ENCODE measurements around the gene TRIP12. TPM values are rescaled to one million over a fixed set of nuclear protein-coding genes. Genes with fewer than 3 reads are reported as not detected.
"Not testable (repeated sequence)": the region's sequence is repeated elsewhere in the genome, so short reads cannot be mapped to it uniquely, and the experiment has no call there.

The TRIP12 gene
- total and polyA plus RNA-seq, 2 of the 8 experiments (the other 6 are each of a cell fraction or from before 2014, with no cell fraction given): 23.1 to 174 TPM

GRCh38 chr2:229742691-229743090 is 179.1 kb downstream of the TRIP12 start:
- H4K5ac ChIP-seq (ENCODE audit: insufficient read length, low read depth, low read length); H3K4me2 ChIP-seq (ENCODE audit: insufficient read depth in 1 of 2, low read depth in 2 of 2, low read length in 2 of 2); H2AFZ ChIP-seq (ENCODE audit: low read length); H2BK20ac ChIP-seq (ENCODE audit: low read length); H3K27me3 ChIP-seq (replicated peaks in 1 of 4; ENCODE audit: control insufficient read depth in 3 of 4, extremely low read depth in 1 of 4, insufficient read depth in 3 of 4, low read length in 3 of 4); H3K18ac ChIP-seq (ENCODE audit: extremely low read depth, low read length); H3K79me1 ChIP-seq (ENCODE audit: low read depth, low read length); CTCF ChIA-PET (ENCODE audit: partially characterized antibody); H3K14ac ChIP-seq (ENCODE audit: insufficient read length); H3K36me3 ChIP-seq (ENCODE audit: control insufficient read depth in 2 of 4, insufficient read depth in 4 of 4, low read length in 3 of 4); H3K23ac ChIP-seq (ENCODE audit: insufficient read length); H2BK15ac ChIP-seq (ENCODE audit: low read length); H3K23me2 ChIP-seq (ENCODE audit: low read depth, low read length); H3K4ac ChIP-seq (replicated peaks; ENCODE audit: insufficient read length, low read depth, low read length); H3K9ac ChIP-seq (replicated peaks in 1 of 4; ENCODE audit: extremely low read depth in 1 of 4, low read depth in 3 of 4, low read length in 3 of 4); FAIRE-seq; POLR2A ChIA-PET (ENCODE audit: partially characterized antibody); H4K20me1 ChIP-seq (replicated peaks in 1 of 2; ENCODE audit: control insufficient read depth in 1 of 2, insufficient read depth in 2 of 2, low read length in 2 of 2); H4K8ac ChIP-seq (ENCODE audit: extremely low read depth, insufficient read depth, low read length); H2AK5ac ChIP-seq (ENCODE audit: low read depth, low read length); H3K56ac ChIP-seq (replicated peaks; ENCODE audit: insufficient read length, low read depth, low read length); H2BK5ac ChIP-seq (ENCODE audit: low read depth, low read length); H2BK12ac ChIP-seq (ENCODE audit: low read depth, low read length); H3K79me2 ChIP-seq (ENCODE audit: control insufficient read depth in 1 of 2, insufficient read depth in 2 of 2, low read length in 2 of 2); H2BK120ac ChIP-seq (replicated peaks; ENCODE audit: low read depth, low read length); H4K91ac ChIP-seq (replicated peaks; ENCODE audit: insufficient read length, low read length); H3K4me1 ChIP-seq (replicated peaks in 1 of 4; ENCODE audit: control insufficient read depth in 3 of 4, insufficient read depth in 4 of 4, low read length in 3 of 4); H3K4me3 ChIP-seq (ENCODE audit: extremely low read depth in 1 of 4, insufficient read depth in 2 of 4, low read depth in 3 of 4, low read length in 4 of 4); DNase-seq (ENCODE audit: low read depth in 1 of 2, low spot score in 2 of 2); H3K27ac ChIP-seq (ENCODE audit: low read depth, low read length): not testable (repeated sequence)
- peaks cover 20 to 21% of the 10 kb centered on the region in 2 experiments for H3K9me3 ChIP-seq (ENCODE audit: insufficient read depth in 2 of 2, low read depth in 1 of 2, low read length in 1 of 2)
- WGBS, 2 experiments (ENCODE audit: extremely low coverage in 1 of 2, insufficient coverage in 1 of 2, insufficient read length in 1 of 2, insufficient replicate concordance in 2 of 2, low coverage in 1 of 2, low lambda C conversion rate in 2 of 2, missing lambda C conversion rate in 1 of 2): no CpG with 5 or more reads among the region's 35 CpGs
